Right cardiac atrium (tissue), 5 donors: ENCODE results near the gene PCDH10. TPM values are rescaled to one million over a fixed set of nuclear protein-coding genes. Genes with fewer than 3 reads are reported as not detected.

Source experiments
- ATAC-seq, 2 donors: fragments of 200-7000 bp; cut with Tn5 transposase; one replicate each; pipeline versions ENCODE4 v1.8.0 to v1.9.1; 2020; ENCODE audit warnings: moderate library complexity in 2 of 2, mild to moderate bottlenecking in 1 of 2
- DNase-seq, 3 donors: peaks; one replicate each; pipeline ENCODE4 v3.0.0-alpha.2; 2020
- H3K27ac ChIP-seq: one replicate; pipeline ENCODE4 v1.5.1; 2013; ENCODE audit warnings: mild to moderate bottlenecking, low read length, control low read depth, moderate library complexity
- H3K27me3 ChIP-seq: one replicate; pipeline ENCODE4 v1.6.1; 2013; ENCODE audit not compliant: control insufficient read depth, insufficient read depth
- H3K4me1 ChIP-seq: one replicate; pipeline ENCODE4 v1.6.1; 2013; ENCODE audit warnings: low read length; ENCODE audit not compliant: control insufficient read depth, insufficient read depth
- H3K4me3 ChIP-seq: one replicate; pipeline ENCODE4 v1.5.1; 2013; ENCODE audit warnings: low read length, control low read depth
- H3K9me3 ChIP-seq: one replicate; pipeline ENCODE4 v1.6.1; 2013; ENCODE audit warnings: low read length; ENCODE audit not compliant: control insufficient read depth
- WGBS: extraction: QIAGEN DNeasy Blood & Tissue Kit; methylation state at CpG from one replicate; pipeline ENCODE4 v1.1.7; 2013; 5-methylcytosine and 5-hydroxymethylcytosine counted together
- intact Hi-C, 4 donors: fragments of 100-400 bp; cut with DNase I; formaldehyde crosslinking; loops; one replicate each; pipeline versions ENCODE4 v1.11.0 to v1.14.0; 2022 to 2023
- polyA plus RNA-seq: library from polyadenylated mRNA; stranded (reverse); fragments of 200-250 nt; gene quantifications from one replicate; pipeline ENCODE4 v1.2.3, GENCODE V29; 2013
- total RNA-seq, 4 donors: library from RNA; stranded (reverse); fragmentation: NEBNext Ultra II Directional; extraction: Animal tissue kit (Norgen Biotek cat#: 25700); gene quantifications; one replicate each; pipeline ENCODE4 v1.2.1, GENCODE V29; 2021
- donor health status: healthy with polysubstance abuse.
- donor health status: DM: no; HTN: yes; CAD: no.
- donor health status: DM: no; HTN: no; CAD: no.
- donor health status: DM: no; HTN: yes; CAD: no; lungs with severe emphysema.
- donor health status: DM: yes; HTN: yes; CAD: no.

The PCDH10 gene
- total and polyA plus RNA-seq, 5 donors = 0.63 to 2.7 (median 1.4) TPM

DNA sequence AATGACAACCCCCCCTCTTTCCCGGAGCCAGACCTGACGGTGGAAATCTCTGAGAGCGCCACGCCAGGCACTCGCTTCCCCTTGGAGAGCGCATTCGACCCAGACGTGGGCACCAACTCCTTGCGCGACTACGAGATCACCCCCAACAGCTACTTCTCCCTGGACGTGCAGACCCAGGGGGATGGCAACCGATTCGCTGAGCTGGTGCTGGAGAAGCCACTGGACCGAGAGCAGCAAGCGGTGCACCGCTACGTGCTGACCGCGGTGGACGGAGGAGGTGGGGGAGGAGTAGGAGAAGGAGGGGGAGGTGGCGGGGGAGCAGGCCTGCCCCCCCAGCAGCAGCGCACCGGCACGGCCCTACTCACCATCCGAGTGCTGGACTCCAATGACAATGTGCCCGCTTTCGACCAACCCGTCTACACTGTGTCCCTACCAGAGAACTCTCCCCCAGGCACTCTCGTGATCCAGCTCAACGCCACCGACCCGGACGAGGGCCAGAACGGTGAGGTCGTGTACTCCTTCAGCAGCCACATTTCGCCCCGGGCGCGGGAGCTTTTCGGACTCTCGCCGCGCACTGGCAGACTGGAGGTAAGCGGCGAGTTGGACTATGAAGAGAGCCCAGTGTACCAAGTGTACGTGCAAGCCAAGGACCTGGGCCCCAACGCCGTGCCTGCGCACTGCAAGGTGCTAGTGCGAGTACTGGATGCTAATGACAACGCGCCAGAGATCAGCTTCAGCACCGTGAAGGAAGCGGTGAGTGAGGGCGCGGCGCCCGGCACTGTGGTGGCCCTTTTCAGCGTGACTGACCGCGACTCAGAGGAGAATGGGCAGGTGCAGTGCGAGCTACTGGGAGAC, 1.6 kb downstream of the PCDH10 start:
- Histone ChIP-seq H3K4me3 (peak overlapping the region; percentile 53), H3K27me3 (no peaks in the 10 kb centered on the region), H3K9me3 (no peaks in the 10 kb centered on the region), H3K27ac (no peak overlapping the region), H3K4me1 (no peaks in the 10 kb centered on the region)
- peak; percentile 18 to 64 (median 60) for DNase-seq
- WGBS = 2% methylated on average over 63 of the region's 63 CpGs
- ATAC-seq = no peak
- intact Hi-C loops = no loop called here

DNA sequence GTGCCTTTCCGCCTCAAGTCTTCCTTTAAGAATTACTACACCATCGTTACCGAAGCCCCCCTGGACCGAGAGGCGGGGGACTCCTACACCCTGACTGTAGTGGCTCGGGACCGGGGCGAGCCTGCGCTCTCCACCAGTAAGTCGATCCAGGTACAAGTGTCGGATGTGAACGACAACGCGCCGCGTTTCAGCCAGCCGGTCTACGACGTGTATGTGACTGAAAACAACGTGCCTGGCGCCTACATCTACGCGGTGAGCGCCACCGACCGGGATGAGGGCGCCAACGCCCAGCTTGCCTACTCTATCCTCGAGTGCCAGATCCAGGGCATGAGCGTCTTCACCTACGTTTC, 2.2 kb downstream of the PCDH10 start:
- Histone ChIP-seq H3K27me3 (no peaks in the 10 kb centered on the region), H3K4me3 (peak overlapping the region; percentile 3), H3K9me3 (no peaks in the 10 kb centered on the region), H3K4me1 (no peaks in the 10 kb centered on the region), H3K27ac (no peak overlapping the region)
- ATAC-seq (no peak), DNase-seq (peak; percentile 8 to 60 (median 43))
- 1% methylated on average over 31 of the region's 31 CpGs for WGBS
- intact Hi-C loops = no loop called here

DNA sequence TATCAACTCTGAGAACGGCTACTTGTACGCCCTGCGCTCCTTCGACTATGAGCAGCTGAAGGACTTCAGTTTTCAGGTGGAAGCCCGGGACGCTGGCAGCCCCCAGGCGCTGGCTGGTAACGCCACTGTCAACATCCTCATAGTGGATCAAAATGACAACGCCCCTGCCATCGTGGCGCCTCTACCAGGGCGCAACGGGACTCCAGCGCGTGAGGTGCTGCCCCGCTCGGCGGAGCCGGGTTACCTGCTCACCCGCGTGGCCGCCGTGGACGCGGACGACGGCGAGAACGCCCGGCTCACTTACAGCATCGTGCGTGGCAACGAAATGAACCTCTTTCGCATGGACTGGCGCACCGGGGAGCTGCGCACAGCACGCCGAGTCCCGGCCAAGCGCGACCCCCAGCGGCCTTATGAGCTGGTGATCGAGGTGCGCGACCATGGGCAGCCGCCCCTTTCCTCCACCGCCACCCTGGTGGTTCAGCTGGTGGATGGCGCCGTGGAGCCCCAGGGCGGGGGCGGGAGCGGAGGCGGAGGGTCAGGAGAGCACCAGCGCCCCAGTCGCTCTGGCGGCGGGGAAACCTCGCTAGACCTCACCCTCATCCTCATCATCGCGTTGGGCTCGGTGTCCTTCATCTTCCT, 2.7 kb downstream of the PCDH10 start:
- H3K4me3 ChIP-seq = peak overlapping the region; percentile 3
- 1% methylated on average over 62 of the region's 62 CpGs for WGBS
- intact Hi-C loops = no loop called here
- no peak overlapping the region for H3K27ac ChIP-seq
- H3K9me3 ChIP-seq = no peaks in the 10 kb centered on the region
- H3K27me3 ChIP-seq = no peaks in the 10 kb centered on the region
- DNase-seq (peak; percentile 16 to 58 (median 47)), ATAC-seq (no peak)
- H3K4me1 ChIP-seq = no peaks in the 10 kb centered on the region

DNA sequence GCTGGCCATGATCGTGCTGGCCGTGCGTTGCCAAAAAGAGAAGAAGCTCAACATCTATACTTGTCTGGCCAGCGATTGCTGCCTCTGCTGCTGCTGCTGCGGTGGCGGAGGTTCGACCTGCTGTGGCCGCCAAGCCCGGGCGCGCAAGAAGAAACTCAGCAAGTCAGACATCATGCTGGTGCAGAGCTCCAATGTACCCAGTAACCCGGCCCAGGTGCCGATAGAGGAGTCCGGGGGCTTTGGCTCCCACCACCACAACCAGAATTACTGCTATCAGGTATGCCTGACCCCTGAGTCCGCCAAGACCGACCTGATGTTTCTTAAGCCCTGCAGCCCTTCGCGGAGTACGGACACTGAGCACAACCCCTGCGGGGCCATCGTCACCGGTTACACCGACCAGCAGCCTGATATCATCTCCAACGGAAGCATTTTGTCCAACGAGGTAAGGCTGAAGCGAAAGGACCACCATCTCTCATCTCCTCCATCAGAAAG, 3.3 kb downstream of the PCDH10 start:
- no peak for ATAC-seq
- Histone ChIP-seq H3K4me1 (no peaks in the 10 kb centered on the region), H3K27ac (no peak overlapping the region), H3K27me3 (no peaks in the 10 kb centered on the region), H3K9me3 (no peaks in the 10 kb centered on the region), H3K4me3 (peak overlapping the region; percentile 14)
- intact Hi-C loops = no loop called here
- DNase-seq = peak in 1 of 3 donors; percentile 63
- WGBS = 2% methylated on average over 26 of the region's 26 CpGs

DNA sequence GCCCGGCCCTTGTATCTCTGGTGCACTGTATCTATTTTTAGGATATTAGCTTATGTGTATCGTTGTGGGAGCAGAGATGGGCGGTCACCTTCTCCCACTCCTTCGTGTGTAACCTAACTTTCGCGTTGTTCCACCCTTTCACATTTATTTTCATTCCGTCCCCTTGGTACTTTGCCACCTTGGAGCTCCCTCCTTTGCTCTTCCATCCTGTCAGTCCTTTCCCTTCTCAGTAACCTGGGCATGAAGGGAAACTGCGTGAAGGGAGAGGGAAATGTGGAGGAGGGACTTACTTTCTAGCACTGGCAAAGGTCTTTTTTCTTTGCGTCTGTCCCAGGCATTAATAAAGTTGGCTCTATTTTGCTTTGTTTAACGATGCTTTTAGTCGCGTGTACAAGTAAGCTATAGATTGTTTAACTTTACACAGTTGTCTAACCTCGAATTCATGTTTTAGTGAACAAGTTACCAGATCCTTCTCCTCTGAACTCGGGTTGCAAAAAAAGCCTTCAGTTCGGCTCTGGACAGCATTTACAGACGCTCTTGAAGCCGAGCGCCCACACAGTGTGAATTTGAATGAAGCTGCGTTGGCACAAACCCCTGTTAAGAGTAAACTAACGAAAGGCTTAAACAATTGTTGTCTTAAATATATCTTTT, 3.9 kb downstream of the PCDH10 start:
- Histone ChIP-seq H3K9me3 (no peaks in the 10 kb centered on the region), H3K4me1 (no peaks in the 10 kb centered on the region), H3K27ac (no peak overlapping the region), H3K4me3 (peak overlapping the region; percentile 14), H3K27me3 (no peaks in the 10 kb centered on the region)
- intact Hi-C loops = no loop called here
- WGBS = 2% methylated on average over 20 of the region's 20 CpGs
- no peak for ATAC-seq
- DNase-seq = peak in 1 of 3 donors; percentile 4

DNA sequence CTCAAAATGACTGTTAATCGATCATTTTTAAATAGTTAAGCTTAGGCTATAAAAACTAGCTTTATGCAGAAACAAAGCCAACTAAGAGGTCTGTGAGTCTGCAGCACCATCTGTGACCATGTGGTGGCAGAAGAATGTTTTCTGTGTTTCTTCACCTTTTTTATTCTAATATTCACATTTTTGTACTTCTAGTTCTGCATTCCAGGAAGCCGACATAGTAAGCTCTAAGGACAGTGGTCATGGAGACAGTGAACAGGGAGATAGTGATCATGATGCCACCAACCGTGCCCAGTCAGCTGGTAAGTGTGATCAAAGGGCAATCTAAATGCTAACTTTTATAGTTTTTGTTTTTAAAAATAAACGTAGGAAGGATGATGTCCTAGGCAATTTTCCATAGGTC, 5.6 kb downstream of the PCDH10 start:
- Histone ChIP-seq H3K4me1 (no peaks in the 10 kb centered on the region), H3K9me3 (no peaks in the 10 kb centered on the region), H3K4me3 (no peak overlapping the region), H3K27ac (no peak overlapping the region), H3K27me3 (no peaks in the 10 kb centered on the region)
- no peak for ATAC-seq
- 27% methylated on average over 4 of the region's 4 CpGs for WGBS
- intact Hi-C loops = no loop called here
- no peak for DNase-seq

DNA sequence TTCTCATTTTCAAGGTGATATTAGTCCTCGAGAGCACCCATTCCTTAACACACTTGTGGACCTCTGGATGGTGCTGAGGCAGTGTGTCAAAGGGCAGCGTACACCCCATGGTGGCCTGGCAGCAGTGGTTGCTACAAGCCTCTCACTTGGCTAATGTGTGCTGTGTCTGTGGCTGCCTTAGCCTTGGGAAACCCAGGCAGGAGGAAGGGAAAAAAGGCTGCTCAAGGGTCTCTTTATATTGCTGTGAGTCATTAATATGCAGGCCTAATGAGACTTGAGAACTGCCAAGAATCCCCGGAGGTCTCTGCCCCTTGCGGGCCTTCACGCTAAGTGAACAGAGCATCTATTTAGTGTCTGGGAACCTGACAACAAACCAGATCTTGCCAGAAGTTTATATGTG, 7.0 kb downstream of the PCDH10 start:
- DNase-seq (peak in 1 of 3 donors; percentile 19), ATAC-seq (no peak)
- WGBS = 76% methylated on average over 5 of the region's 5 CpGs
- H3K9me3 ChIP-seq = no peaks in the 10 kb centered on the region
- H3K27me3 ChIP-seq = no peaks in the 10 kb centered on the region
- H3K4me1 ChIP-seq = no peaks in the 10 kb centered on the region
- no peak overlapping the region for H3K4me3 ChIP-seq
- intact Hi-C loops = no loop called here
- no peak overlapping the region for H3K27ac ChIP-seq

DNA sequence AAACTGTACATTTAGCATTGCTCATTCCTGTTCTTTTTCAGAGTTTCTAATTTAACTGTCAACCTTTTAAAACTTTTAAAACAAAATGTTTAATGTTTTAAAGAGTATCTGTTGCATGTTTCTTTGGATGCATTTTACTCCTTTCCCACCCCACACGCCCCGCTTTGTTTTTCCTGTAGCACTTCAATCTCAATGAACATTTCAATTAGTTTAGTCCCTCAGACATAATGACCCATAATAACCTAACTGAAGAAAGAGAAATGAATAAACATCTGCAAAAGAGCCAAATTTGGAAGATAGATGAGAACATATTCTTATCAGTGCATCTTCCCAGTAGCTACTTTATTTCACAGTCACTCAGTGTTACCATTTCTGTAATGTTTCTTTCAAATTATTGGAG, 7.5 kb downstream of the PCDH10 start:
- no peaks in the 10 kb centered on the region for H3K27me3 ChIP-seq
- H3K4me1 ChIP-seq = no peaks in the 10 kb centered on the region
- WGBS = 89% methylated on average over 2 of the region's 2 CpGs
- no peak overlapping the region for H3K27ac ChIP-seq
- H3K4me3 ChIP-seq = no peak overlapping the region
- H3K9me3 ChIP-seq = no peaks in the 10 kb centered on the region
- intact Hi-C loops = no loop called here
- no peak for DNase-seq
- ATAC-seq = no peak

DNA sequence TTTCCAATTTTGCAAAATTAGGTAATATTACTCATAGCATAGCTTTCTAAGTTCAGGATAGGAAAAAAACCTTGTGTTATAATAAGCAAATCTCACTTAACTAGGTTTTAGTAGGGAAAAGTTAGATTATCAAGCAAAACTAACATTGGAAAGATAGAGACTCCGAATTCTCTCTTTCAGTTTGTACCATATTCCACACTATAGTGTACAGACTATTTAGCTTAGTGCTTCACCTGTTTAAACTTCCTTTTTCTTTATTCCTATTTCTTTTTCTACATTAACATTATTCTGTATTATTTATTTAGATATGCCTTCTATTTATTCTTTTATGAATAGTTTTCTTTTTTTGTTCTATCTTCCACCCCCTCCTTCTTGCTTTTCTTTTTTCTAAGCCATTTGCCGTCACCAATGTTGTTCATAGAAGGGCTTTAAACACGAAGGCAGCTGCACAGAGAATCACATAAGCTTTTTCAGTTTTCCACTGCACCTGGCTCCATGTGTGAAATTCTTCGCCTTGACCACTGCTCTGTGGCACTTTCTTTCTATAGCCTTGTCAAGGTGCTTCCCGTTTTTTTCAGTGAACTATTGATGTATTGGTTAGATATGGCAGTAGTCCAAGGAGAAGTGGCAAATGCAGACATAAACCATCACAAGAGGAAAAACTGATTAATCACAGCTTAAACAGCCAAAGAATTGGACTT, 8.5 kb downstream of the PCDH10 start:
- 58% methylated on average over 5 of the region's 5 CpGs for WGBS
- DNase-seq (no peak), ATAC-seq (no peak)
- H3K9me3 ChIP-seq = no peaks in the 10 kb centered on the region
- intact Hi-C loops = no loop called here
- no peak overlapping the region for H3K4me3 ChIP-seq
- no peak overlapping the region for H3K27ac ChIP-seq
- H3K4me1 ChIP-seq = no peaks in the 10 kb centered on the region
- no peaks in the 10 kb centered on the region for H3K27me3 ChIP-seq

DNA sequence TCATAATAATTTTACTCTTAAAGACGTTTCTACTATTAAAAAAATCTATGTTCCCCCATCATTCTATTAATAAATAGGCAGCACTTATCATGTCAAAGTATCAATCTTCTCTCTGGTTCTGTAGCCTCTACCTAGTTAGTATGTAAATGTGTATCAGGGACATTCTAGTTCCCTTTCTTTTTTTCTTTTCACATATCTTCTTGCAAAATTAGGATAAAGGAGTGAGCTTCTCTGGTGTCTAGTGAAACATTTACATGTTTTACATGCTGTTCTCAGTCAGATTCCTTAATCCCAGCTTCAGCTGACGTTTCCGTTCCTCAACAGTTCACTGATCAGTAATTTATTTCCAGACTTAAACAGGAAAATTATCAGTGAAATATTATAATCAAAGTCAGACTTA, 11.8 kb downstream of the PCDH10 start:
- H3K4me3 ChIP-seq = no peak overlapping the region
- no peaks in the 10 kb centered on the region for H3K4me1 ChIP-seq
- DNase-seq (no peak), ATAC-seq (no peak)
- H3K27ac ChIP-seq = no peak overlapping the region
- H3K27me3 ChIP-seq = no peaks in the 10 kb centered on the region
- WGBS = 80% methylated on average over 3 of the region's 3 CpGs
- H3K9me3 ChIP-seq = no peaks in the 10 kb centered on the region
- intact Hi-C loops = no loop called here
